ENCODE results near the gene KLHL40. TPM values are rescaled to one million over a fixed set of nuclear protein-coding genes. Genes with fewer than 3 reads are reported as not detected.

Gene KLHL40
- total RNA-seq, 1 experiment from 2014 or later = not detected

- CTCF ChIA-PET = no interaction called here
- Mint-ChIP-seq H3K36me3 (ENCODE audit: insufficient read depth, unreplicated experiment) (no peaks in the 10 kb centered on the region), H3K9me3 (ENCODE audit: low read depth, unreplicated experiment) (no peaks in the 10 kb centered on the region), H3K4me1 (ENCODE audit: low read depth, unreplicated experiment) (no peaks in the 10 kb centered on the region), H3K4me3 (ENCODE audit: low read depth, unreplicated experiment) (no peak overlapping the region), H3K27me3 (ENCODE audit: unreplicated experiment) (peaks cover 25% of the 10 kb centered on the region), H3K27ac (ENCODE audit: unreplicated experiment) (no peak overlapping the region)
- DNase-seq = no peak
- no peak for TF ChIP-seq CTCF (IDR thresholded peaks at IDR 0.05; ENCODE audit: unreplicated experiment)
- intact Hi-C loops (cut with micrococcal nuclease; ENCODE audit: unreplicated experiment) = no loop called here
- BruUV-seq (replicated peaks) = no TSS peak
Observed at GRCh38 chr3:42696356-42697288, 11.3 kb downstream of the KLHL40 start.

- no peak for TF ChIP-seq CTCF (IDR thresholded peaks at IDR 0.05; ENCODE audit: unreplicated experiment)
- Mint-ChIP-seq H3K4me3 (ENCODE audit: low read depth, unreplicated experiment) (no peak overlapping the region), H3K9me3 (ENCODE audit: low read depth, unreplicated experiment) (no peaks in the 10 kb centered on the region), H3K4me1 (ENCODE audit: low read depth, unreplicated experiment) (no peaks in the 10 kb centered on the region), H3K27ac (ENCODE audit: unreplicated experiment) (no peak overlapping the region), H3K27me3 (ENCODE audit: unreplicated experiment) (peaks cover 26% of the 10 kb centered on the region), H3K36me3 (ENCODE audit: insufficient read depth, unreplicated experiment) (no peaks in the 10 kb centered on the region)
- CTCF ChIA-PET = no interaction called here
- DNase-seq = no peak
- no TSS peak for BruUV-seq (replicated peaks)
- intact Hi-C loops (cut with micrococcal nuclease; ENCODE audit: unreplicated experiment) = no loop called here
Observed at GRCh38 chr3:42697289-42698051, 12.1 kb downstream of the KLHL40 start.

- no peak for TF ChIP-seq CTCF (IDR thresholded peaks at IDR 0.05; ENCODE audit: unreplicated experiment)
- intact Hi-C loops (cut with micrococcal nuclease; ENCODE audit: unreplicated experiment) = no loop called here
- H3K27me3 Mint-ChIP-seq (ENCODE audit: unreplicated experiment) = peaks cover 34% of the 10 kb centered on the region
- no peak overlapping the region for H3K4me3 Mint-ChIP-seq (ENCODE audit: low read depth, unreplicated experiment)
- H3K4me1 Mint-ChIP-seq (ENCODE audit: low read depth, unreplicated experiment) = no peaks in the 10 kb centered on the region
- no peak overlapping the region for H3K27ac Mint-ChIP-seq (ENCODE audit: unreplicated experiment)
- no TSS peak for BruUV-seq (replicated peaks)
- CTCF ChIA-PET = no interaction called here
- DNase-seq = no peak
- H3K36me3 Mint-ChIP-seq (ENCODE audit: insufficient read depth, unreplicated experiment) = no peaks in the 10 kb centered on the region
- no peaks in the 10 kb centered on the region for H3K9me3 Mint-ChIP-seq (ENCODE audit: low read depth, unreplicated experiment)
Observed at GRCh38 chr3:42698216-42698910, 13.0 kb downstream of the KLHL40 start.

GRCh38 chr3:42698911-42699230, 13.5 kb downstream of the KLHL40 start:
- no peak for DNase-seq
- CTCF ChIA-PET = no interaction called here
- no peak overlapping the region for H3K4me3 Mint-ChIP-seq (ENCODE audit: low read depth, unreplicated experiment)
- TF ChIP-seq CTCF (IDR thresholded peaks at IDR 0.05; ENCODE audit: unreplicated experiment) = no peak
- intact Hi-C loops (cut with micrococcal nuclease; ENCODE audit: unreplicated experiment) = no loop called here
- no TSS peak for BruUV-seq (replicated peaks)
- H3K27me3 Mint-ChIP-seq (ENCODE audit: unreplicated experiment) = peaks cover 39% of the 10 kb centered on the region
- H3K36me3 Mint-ChIP-seq (ENCODE audit: insufficient read depth, unreplicated experiment) = no peaks in the 10 kb centered on the region
- H3K4me1 Mint-ChIP-seq (ENCODE audit: low read depth, unreplicated experiment) = no peaks in the 10 kb centered on the region
- H3K9me3 Mint-ChIP-seq (ENCODE audit: low read depth, unreplicated experiment) = no peaks in the 10 kb centered on the region
- no peak overlapping the region for H3K27ac Mint-ChIP-seq (ENCODE audit: unreplicated experiment)
